ENCODE results near the gene KCTD7. TPM values are rescaled to one million over a fixed set of nuclear protein-coding genes. Genes with fewer than 3 reads are reported as not detected.

The KCTD7 gene
- total and polyA plus RNA-seq, 2 of the 13 experiments (the other 11 are each of a cell fraction or from before 2014, with no cell fraction given), result 7.3 to 13.5 TPM

DNA sequence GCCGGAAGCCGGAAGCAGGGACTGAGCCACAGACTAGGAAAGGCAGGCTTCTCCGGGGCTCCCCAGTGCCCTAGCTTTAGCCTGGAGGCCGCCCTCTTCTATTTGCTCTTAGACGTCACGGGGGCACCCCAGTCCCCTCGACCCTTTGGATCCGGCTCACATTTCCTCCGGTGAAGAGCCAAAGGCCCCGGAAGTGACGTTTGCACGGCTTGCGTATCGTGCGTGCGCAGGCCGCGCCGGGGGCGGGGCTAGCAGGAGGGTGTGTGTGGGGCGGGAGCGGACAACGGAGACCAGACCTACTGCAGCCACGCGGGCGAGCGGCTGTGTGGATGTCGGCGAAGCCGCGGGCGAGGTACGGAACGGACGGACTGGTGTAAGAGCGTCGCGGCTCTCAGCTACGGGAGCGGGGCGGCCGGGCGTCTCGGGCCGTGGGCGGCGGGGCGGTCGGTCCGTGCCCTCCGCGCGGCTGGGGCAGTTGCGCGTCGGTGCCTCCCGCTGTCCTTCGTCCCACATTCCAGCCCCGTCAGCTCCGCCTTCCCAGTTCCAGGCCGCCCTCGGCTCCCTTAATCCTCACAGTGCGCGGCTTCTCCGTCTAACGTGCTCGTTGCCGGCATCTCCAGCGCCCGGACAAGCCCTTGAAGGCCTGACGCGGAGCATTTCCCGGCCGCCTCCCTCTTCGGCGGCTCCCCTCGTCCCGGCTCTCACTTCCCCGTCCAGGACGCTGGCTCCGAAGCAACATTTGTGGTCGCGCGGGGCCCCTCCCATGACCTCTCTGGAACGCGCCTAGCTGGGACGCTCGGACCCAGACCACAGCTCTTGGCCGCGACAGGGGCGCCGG lies 25.8 kb downstream of the KCTD7 start (continued):
- TF ChIP-seq, protein P1, sequence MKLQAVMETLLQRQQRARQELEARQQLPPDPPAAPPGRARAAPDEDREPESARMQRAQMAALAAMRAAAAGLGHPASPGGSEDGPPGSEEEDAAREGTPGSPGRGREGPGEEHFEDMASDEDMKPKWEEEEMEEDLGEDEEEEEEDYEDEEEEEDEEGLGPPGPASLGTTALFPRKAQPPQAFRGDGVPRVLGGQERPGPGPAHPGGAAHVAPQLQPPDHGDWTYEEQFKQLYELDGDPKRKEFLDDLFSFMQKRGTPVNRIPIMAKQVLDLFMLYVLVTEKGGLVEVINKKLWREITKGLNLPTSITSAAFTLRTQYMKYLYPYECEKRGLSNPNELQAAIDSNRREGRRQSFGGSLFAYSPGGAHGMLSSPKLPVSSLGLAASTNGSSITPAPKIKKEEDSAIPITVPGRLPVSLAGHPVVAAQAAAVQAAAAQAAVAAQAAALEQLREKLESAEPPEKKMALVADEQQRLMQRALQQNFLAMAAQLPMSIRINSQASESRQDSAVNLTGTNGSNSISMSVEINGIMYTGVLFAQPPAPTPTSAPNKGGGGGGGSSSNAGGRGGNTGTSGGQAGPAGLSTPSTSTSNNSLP (IDR thresholded peaks at IDR 0.05; ENCODE audit: low read depth, low read length), result peak; percentile 48; the same call in 1 of the 2 replicates
- TF ChIP-seq ETV5 (CRISPR knock-in tag; IDR thresholded peaks at IDR 0.05; ENCODE audit: borderline replicate concordance) (peak; percentile 92), PHF20 (CRISPR knock-in tag; IDR thresholded peaks at IDR 0.05) (peak; percentile 89), ZNF670 (CRISPR knock-in tag; IDR thresholded peaks at IDR 0.05; ENCODE audit: borderline replicate concordance) (peak; percentile 97), POGZ (CRISPR knock-in tag; IDR thresholded peaks at IDR 0.05) (peak; percentile 80), FOXM1 (CRISPR knock-in tag; IDR thresholded peaks at IDR 0.05) (peak; percentile 15; the same call in 1 of the 2 replicates), CBFB (CRISPR knock-in tag; IDR thresholded peaks at IDR 0.05) (peak; percentile 89), ZC3H4 (CRISPR knock-in tag; IDR thresholded peaks at IDR 0.05; ENCODE audit: borderline replicate concordance) (no peak), PAF1 (CRISPR knock-in tag; IDR thresholded peaks at IDR 0.05) (no peak), GATA4 (IDR thresholded peaks at IDR 0.05; ENCODE audit: borderline replicate concordance, low read depth) (peak; percentile 61; the same call in 1 of the 2 replicates), HNF4G (IDR thresholded peaks at IDR 0.05; ENCODE audit: borderline replicate concordance, low read depth, low read length) (peak; percentile 60; the same call in 1 of the 2 replicates), HNF4G (CRISPR knock-in tag; IDR thresholded peaks at IDR 0.05; ENCODE audit: borderline replicate concordance, low read depth) (no peak; the same call in 1 of the 2 replicates), GTF3A (CRISPR knock-in tag; conservative IDR thresholded peaks at IDR 0.05) (peak; percentile 55; the same call in 1 of the 2 replicates), ZNF205 (CRISPR knock-in tag; IDR thresholded peaks at IDR 0.05) (peak; percentile 73), KDM2A (CRISPR knock-in tag; IDR thresholded peaks at IDR 0.05; ENCODE audit: borderline replicate concordance, low read depth) (peak; percentile 98), ONECUT2 (CRISPR knock-in tag; IDR thresholded peaks at IDR 0.05) (peak; percentile 30; the same call in 1 of the 2 replicates), SP140L (CRISPR knock-in tag; IDR thresholded peaks at IDR 0.05; ENCODE audit: borderline replicate concordance) (peak; percentile 37; the same call in 1 of the 2 replicates)
- TF ChIP-seq, protein P2, sequence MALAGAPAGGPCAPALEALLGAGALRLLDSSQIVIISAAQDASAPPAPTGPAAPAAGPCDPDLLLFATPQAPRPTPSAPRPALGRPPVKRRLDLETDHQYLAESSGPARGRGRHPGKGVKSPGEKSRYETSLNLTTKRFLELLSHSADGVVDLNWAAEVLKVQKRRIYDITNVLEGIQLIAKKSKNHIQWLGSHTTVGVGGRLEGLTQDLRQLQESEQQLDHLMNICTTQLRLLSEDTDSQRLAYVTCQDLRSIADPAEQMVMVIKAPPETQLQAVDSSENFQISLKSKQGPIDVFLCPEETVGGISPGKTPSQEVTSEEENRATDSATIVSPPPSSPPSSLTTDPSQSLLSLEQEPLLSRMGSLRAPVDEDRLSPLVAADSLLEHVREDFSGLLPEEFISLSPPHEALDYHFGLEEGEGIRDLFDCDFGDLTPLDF (CRISPR knock-in tag; IDR thresholded peaks at IDR 0.05), result peak; percentile 63; the same call in 1 of the 2 replicates
- TF ChIP-seq, protein P3, sequence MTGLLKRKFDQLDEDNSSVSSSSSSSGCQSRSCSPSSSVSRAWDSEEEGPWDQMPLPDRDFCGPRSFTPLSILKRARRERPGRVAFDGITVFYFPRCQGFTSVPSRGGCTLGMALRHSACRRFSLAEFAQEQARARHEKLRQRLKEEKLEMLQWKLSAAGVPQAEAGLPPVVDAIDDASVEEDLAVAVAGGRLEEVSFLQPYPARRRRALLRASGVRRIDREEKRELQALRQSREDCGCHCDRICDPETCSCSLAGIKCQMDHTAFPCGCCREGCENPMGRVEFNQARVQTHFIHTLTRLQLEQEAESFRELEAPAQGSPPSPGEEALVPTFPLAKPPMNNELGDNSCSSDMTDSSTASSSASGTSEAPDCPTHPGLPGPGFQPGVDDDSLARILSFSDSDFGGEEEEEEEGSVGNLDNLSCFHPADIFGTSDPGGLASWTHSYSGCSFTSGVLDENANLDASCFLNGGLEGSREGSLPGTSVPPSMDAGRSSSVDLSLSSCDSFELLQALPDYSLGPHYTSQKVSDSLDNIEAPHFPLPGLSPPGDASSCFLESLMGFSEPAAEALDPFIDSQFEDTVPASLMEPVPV (CRISPR knock-in tag; IDR thresholded peaks at IDR 0.05), result no peak
- TF ChIP-seq, protein P4, sequence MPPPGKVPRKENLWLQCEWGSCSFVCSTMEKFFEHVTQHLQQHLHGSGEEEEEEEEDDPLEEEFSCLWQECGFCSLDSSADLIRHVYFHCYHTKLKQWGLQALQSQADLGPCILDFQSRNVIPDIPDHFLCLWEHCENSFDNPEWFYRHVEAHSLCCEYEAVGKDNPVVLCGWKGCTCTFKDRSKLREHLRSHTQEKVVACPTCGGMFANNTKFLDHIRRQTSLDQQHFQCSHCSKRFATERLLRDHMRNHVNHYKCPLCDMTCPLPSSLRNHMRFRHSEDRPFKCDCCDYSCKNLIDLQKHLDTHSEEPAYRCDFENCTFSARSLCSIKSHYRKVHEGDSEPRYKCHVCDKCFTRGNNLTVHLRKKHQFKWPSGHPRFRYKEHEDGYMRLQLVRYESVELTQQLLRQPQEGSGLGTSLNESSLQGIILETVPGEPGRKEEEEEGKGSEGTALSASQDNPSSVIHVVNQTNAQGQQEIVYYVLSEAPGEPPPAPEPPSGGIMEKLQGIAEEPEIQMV (CRISPR knock-in tag; IDR thresholded peaks at IDR 0.05; ENCODE audit: low read depth), result 0 out of 2 replicates have a peak, but pooled peaks have one; percentile 63
- TF ChIP-seq, protein P5, sequence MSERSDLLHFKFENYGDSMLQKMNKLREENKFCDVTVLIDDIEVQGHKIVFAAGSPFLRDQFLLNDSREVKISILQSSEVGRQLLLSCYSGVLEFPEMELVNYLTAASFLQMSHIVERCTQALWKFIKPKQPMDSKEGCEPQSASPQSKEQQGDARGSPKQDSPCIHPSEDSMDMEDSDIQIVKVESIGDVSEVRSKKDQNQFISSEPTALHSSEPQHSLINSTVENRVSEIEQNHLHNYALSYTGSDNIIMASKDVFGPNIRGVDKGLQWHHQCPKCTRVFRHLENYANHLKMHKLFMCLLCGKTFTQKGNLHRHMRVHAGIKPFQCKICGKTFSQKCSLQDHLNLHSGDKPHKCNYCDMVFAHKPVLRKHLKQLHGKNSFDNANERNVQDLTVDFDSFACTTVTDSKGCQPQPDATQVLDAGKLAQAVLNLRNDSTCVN (CRISPR knock-in tag; IDR thresholded peaks at IDR 0.05; ENCODE audit: borderline replicate concordance), result peak; percentile 62; the same call in 1 of the 2 replicates

Measured in HepG2 (cell line).